Endometrium (tissue), 2 donors: ENCODE measurements around the gene GPR63.
"Not testable (repeated sequence)": the region's sequence is repeated elsewhere in the genome, so short reads cannot be mapped to it uniquely, and the experiment has no call there.

Source experiments
- FAIRE-seq: peaks from 2 replicates; lab custom pipeline; 2012; peaks lifted over from hg19 to GRCh38; lab: Jason Lieb, UNC
- donor health status: control.
- donor health status: control.

GPR63 gene, protein sequence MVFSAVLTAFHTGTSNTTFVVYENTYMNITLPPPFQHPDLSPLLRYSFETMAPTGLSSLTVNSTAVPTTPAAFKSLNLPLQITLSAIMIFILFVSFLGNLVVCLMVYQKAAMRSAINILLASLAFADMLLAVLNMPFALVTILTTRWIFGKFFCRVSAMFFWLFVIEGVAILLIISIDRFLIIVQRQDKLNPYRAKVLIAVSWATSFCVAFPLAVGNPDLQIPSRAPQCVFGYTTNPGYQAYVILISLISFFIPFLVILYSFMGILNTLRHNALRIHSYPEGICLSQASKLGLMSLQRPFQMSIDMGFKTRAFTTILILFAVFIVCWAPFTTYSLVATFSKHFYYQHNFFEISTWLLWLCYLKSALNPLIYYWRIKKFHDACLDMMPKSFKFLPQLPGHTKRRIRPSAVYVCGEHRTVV

DNA sequence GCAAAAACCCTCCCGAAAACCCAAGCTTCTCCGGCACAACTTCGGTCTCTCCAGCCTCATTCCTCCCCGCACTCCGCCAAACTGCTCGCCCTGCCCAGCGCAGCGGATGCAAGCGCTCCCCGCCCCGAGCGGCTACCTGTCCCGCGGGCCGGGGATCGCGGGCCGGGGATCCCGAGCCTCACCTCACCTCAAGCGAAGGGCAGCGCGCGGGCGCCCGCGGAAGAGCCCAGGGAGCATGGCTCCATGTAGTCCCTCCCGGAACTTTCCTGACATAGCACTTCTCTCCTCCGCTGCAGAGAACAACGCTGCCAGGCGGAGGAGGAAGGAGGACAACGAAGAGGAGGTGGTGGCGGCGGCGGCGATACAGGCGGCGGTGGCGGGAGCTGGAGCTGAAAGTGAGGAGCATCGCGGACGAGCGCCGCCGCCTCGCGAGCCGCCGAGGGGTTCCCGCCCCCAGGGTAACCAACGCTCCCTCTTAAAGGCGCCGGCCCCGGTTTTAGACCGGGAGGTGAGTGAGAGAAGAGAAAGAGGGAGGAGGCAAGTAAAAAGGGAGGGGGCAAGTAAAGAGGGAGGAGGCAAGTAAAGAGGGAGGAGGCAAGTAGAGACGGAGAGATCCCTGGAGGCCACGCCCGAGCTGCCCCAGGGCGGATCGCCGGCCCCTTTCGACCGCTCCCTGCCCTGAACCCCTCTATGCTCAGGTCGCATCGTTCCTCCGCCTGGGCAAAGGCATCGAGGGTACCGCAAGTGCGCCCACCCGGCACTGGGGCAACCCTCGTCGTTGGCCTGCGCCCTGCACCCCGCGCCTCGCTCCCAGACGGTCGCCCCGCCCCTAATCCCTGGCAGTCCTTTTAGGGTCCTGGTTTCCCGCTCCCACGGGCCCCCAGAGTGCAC is at the start of gene GPR63:
TSS of gene GPR63 (minus strand) at position 397 of the 891 bp plus-strand sequence. CDS start 37,746 bp downstream, outside the sequence.
- FAIRE-seq: no peak

DNA sequence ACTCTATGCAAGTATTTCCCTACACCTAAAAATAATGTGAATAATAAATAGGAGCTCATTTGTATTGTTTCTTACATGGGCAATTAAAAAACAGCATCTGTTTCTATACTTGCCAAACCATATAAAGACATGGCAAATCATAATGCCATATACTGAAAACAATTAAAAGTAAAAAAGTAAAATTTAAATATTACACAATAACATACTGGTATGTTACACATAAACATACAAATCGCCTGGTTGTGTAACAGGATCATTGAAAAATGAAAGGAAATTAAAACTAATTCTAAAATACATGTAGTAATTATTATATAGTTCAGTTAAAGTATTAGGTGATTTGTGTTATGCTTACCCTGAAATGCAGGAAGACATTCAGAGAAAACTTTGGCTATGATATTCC is 49.2 kb upstream of the GPR63 start:
- no peak for FAIRE-seq

DNA sequence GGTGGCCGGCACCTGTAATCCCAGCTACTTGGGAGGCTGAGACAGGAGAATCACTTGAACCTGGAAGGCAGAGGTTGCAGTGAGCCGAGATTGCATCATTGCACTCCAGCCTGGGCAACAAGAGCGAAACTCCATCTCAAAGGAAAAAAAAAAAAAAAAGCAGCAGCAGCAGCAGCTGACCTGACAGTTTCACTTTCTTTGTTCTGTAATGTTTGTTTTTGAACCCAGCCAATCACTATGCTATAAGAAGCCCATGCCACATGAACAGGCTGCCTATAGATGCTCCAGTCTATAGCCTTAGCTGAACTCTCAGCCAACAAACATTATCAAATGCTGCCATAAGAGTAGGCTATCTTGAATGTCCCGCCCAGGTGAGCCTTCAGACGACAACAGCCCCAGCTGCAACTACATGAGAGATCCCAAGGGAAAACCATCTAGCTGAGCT is 47.9 kb upstream of the GPR63 start:
- FAIRE-seq: not testable (repeated sequence)

DNA sequence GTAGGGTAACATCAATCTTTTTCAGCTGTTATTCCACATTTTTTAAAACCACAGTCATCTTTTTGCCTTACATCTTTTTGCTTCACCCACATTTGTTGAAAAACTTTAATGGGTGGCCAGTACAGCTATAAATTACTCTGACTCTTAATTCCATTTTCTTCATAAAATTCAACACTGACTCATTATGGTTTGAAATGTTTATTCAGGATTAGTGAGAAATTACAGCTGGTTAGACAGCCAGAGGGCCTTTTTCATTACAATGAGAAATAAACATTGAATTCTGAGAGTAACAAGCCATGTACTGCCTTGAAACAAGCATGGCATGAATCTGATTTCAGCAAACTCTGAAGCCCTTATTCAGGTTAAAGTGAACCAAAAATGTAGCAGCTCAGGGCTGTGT is 40.9 kb upstream of the GPR63 start:
- FAIRE-seq: no peak

DNA sequence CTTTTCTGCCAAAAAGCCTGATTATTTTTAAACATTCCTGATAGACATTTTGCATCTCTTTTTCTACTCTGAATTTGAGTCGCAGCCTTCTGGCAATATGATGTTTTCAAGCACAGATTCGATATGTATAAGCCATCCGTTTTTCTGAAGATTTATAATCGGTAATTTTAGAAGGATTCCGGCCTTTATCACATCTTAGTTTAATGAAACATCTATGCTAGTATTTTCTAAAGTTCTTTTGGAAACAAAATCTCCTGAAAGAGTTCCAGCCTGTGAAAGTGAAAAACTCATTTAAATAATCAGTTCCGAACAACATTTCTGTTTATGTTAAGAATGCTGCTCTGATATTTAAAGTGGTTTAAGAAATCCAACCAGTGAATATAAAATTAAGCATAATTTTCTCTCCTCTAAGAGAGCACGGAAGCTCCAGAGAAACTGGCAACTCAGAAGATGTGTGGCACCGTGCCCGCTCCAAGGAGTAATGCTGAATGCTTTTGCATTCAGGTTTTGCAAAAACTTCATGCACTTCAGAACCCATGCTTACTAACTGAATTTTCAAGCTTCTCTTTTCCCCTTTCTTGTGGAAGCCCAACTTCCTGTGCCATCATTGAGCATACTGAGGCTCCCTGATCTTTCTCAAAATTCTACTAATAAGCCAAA is 39.7 kb upstream of the GPR63 start:
- no peak for FAIRE-seq

DNA sequence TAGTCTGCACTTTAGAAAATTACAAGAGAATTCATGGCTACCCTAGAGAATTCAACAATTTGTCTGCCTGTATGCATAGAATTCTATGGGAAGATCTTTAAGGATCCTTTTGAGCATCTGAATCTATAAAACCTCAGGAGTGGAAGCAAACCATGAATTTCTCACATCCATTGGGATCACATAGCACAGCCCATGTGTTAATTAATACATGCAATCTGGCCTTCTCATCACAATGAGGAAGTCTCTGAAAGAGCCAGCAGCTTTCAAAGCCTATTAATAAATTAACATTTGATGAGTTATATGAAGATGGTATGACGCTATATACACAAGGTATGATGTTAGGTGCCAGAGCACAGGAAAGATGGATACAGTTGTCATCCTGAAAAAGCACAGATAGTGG is 35.7 kb upstream of the GPR63 start:
- no peak for FAIRE-seq

DNA sequence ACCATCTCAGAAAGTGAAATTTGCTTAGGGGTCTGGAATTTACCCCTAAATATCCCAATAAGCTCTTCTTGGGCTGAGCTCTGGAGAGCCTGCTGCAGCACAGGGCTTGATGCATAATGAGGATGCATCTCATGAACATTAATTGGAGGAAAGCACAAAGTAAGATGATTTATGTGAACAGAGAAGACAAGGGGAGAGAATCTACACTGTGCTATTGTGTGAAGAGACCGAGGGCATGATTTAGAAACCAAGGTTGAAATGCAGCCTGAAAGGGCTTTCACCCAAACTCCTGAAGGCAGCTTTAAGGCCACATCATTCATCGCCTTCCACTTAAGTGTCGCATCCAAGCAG is 27.8 kb upstream of the GPR63 start:
- no peak for FAIRE-seq

DNA sequence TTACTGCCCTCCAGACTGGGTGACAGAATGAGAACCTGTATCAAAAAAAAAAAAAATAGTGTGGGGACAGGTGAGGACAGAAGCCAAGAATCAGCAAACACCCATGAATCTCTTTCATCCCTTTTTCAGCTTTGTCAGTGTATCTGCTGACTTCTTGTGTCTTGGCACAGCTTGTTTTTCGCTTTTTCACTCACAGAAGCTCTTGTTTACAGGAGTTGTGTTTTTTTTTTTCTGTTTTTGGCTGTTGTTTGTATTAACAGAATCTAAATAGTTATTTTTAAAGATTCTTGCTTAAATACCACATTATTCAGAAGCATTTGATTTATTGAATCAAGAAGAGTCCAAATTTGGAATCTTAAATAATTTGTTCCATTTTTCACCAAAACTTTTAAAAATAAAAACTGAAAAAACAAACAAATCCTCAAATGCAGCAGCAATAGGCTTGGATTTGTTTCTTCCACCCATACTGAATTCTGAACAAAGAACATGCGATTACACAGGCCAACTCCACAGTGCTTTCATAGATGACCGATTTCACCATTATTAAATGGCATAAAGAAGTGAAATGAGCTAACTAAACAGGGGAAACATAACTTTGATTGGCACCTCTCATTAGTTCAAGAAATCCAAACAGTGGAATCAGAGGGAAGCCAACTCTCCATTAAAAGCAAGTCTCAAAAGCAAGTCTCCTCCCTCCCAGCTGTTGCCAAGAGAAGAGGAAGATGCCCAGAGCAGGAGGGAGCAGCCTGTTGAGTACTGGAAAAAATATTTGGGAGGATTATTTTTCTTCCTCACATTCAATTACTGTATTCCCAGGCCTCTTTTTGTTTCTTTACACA is 27.2 kb upstream of the GPR63 start:
- no peak for FAIRE-seq

DNA sequence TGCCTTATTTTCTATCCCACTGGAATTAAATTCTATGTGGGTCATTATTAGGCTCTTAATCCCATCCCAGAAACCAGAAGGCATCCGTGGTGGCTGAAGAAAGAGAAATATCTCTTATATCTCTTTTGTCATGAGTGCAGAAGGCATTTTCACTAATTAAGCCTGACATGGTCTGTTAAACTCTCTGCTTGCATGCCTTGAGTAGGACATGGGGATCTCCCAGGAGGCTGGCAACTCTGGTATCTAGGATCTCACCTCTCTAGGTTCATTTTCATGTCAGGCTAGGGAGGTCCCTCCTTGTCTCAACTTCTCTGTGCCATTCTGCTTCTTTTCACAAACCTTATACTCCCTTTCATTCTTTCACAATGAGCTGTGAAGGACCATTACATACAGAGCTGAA is 25.3 kb upstream of the GPR63 start:
- FAIRE-seq: no peak

DNA sequence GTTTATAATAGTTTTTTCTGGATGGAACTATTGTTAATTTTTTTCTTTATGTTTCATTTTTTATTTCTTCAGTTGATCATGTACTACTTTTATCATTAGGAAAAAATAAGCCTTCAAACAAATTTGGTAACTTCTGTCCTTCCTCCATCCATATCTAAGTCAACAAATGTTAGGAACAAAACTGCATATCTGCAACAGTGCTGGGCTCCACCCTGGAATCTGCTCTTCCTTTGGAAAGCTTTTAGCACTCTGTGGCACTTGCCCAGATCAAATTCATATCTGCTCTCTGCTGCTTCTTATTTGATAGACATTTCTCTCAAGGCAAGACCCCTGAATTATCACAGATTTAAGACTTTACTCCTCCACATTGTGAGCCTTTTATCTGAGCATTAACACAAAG is 24.3 kb upstream of the GPR63 start:
- FAIRE-seq: no peak

DNA sequence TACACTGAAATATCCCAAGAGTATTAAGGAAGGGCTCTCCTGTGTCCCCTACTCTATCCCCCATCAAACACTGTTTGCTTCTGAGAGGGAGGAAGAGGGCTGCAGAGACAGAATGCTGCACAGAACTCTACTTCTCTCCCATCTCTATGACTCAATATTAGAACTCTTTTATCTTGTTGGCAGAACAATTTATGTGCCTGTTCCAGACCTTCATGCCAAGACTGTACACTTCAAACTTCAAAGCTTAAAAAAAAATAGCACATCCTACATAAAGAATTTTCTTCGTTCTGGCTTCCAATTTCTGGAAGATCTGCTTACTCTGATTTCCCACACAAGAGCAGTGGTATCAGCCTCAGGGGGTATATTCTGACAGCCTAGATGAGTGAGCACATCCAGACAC is 19.6 kb upstream of the GPR63 start:
- no peak for FAIRE-seq

DNA sequence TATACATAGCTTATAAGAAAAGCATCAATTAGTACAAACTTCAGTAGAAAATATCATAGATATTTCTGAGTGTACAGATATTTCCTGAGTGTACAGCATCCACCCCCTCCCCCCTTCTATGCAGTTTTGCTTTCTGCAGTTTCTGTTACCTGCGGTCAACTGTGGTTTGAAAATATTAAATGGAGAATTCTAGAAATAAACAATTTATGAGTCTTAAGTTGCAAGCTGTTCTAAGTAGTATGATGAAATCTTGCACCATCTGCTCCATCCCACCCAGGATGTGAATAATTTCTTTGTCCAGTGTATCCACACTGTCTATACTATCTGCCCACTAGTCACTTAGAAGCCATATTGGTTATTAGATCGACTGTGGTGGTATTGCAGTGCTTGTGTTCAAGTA is 15.8 kb upstream of the GPR63 start:
- FAIRE-seq: no peak

DNA sequence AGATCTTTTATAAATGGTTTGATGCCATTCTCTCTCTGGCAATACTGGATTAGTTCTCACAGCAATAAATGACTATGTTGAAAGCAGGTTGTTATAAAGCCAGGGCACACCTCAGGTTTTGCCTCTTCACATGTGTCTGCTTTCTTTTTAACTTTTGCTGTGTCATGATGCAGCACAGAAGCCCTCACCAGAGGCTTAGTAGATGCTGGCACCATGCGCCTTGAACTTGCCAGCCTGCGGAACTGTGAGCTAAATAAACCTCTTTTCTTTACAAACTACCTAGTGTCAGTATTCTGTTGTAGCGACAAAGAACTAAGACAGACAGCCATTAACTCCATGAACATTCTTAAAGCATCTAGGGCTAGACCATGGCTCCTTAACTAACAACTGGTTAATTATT is 15.3 kb upstream of the GPR63 start:
- no peak for FAIRE-seq

DNA sequence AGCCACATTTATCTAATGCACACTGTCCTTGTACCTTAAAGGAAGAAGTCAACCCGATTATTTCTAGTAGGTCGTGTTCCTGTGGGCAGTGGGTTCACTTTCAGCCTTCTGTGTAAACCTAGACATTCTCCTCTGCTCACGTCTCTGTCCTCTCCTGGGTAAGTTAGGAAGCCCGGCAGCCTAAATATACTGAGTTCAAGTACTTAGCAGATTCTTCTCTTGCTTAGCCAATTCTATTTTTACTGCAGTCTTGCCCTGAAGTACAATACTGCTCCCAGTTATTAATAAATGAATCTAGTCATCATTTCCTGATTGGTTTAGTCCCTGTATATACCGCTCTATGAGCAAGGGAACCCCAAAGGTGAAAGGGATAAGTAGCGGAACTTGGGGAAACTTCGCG is 14.6 kb upstream of the GPR63 start:
- no peak for FAIRE-seq

DNA sequence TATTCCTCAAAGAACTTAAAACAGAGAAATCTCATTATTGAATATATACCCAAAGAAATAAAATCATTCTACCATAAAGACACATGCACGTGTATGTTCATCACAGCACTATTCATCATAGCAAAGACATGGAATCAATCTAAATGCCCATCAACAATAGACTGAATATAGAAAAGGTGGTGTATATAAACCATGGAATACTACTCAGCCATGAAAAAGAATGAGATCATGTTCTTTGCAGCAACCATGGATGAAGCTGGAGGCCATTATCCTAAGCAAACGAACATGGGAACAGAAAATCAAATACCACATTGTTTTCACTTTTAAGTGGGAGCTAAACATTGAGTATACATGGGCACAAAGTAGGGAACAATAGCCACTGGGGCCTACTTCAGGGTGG is 12.3 kb upstream of the GPR63 start:
- no peak for FAIRE-seq

DNA sequence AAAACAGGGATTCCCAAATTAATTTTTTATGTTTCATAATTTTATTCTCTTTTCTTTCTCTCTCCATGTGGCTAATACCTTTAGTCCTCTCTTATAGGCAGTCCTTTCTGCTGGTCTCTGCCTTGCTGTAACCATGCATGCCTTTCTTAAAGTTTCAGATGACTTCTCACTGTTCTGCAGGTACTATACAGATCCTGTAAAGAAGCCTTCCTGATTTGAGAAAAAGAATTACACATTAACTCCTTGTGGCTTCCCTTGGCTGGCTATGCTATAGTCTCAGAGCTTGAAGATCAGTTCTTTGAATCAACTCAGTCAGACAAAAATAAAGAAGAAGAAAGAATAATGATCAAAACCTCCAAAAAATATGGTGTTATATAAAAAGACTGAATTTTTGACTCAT is 7.3 kb upstream of the GPR63 start:
- no peak for FAIRE-seq

DNA sequence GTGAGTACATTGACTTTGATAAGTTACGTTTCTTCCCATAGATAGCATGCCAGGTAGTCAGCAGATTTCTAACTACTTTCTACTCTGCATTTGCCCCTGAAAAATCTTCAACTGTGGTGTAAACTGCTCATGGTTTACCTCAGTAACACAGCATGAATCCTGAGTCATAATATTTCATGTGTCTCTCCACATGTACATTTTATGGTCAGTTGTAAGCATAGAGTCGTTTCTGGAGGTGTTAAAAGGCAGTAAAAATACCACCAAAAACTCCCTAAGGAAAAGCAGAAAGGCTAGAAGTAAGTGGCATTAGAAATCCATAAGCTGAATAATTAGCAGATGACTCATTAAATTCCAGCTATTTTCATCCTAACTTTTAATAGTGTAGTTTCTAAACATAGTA is 4.1 kb upstream of the GPR63 start:
- FAIRE-seq: no peak

DNA sequence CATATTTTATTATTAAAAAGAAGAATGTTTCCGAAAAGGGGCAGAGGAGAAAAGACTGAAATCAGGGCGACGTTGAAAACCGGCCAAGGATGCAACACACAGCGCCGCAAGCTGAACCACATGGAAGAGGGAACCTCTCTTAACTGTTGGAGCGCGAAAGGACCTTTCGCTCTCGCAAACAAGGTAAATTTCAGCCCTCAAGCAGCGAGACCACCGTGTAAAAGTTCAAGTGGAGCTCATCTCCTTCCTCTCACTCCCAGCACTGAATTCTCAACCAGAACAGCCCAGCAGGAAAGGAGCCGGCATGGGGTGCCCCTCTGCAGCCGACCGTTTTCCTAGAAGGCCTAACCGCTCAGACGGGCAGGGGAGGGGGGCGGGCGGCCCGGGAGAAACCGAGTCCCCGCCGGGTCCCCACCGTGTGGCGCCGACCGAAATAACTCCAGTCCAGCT is 621 bp downstream of the GPR63 start:
- FAIRE-seq: no peak

DNA sequence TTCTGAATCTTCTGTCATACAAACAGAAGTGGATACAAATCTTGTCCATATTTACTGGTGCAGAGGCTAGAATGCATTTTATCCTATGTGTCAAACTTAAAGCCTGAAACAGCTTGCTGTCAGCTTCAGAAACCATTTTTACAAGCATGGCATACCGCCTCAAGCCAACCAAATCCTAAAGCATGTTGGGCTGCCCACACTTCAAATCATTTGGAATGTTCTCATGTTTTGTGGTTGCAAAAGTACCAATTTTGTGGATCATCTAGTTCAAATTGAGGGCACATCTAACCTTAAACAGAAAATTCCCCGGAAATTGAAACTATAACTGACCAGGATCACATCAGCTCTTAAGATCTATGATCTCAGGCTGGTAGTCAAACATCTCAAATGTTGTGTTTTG is 3.2 kb downstream of the GPR63 start:
- no peak for FAIRE-seq

DNA sequence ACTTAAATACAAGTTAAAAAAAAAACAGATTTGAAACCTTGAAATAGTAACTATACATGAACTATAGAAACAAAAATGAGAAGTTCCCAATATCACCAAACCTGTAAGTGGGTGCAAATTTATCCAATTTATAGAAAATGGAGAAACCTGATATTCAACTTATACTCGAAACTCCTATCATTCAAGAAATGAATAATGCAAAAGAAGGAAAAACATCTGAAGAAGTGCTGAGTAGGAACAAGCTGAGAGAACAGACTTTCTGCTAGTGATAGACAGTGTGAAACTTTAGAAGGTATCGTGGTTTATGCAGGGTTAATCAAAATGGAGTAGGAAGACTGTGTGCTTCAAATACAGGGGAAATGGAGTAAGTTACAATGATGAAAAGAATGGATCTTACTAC is 4.5 kb downstream of the GPR63 start:
- FAIRE-seq: no peak

DNA sequence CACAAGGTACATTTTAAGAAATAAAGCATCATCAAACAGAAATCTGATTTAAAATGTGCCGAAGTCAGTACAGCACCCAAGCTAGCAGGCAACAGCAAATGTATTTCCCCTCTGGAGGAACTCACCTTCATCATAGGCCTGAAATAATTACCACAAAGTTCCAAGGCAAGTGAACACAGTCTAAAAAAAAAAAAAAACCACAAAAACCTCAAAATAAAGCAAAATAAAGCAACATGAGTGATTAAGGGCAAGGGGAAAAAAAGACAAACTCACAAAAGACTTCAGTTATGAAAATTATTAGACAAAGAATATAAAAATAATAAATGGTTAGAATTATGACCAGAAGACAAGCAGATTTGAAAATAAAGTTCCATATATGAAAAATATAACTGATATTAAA is 10.4 kb downstream of the GPR63 start:
- FAIRE-seq: no peak

DNA sequence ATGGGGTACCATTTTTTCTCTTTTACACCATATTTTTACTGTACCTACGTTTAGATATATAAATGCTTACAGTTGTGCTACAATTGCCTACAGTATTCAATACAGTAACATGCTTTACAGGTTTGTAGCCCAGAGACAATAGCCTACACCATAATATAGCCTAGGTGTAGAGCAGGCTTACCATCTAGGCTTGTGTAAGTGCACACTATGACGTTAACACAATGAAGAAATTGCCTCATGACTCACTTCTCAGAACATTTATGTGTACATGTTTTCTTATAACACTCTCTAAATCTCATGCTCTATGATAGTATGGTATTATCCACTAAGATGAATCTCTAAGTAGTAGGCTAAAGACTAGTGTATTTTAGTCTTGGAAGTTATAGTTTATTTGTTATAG is 13.5 kb downstream of the GPR63 start:
- no peak for FAIRE-seq
